ENCODE data around the gene EZR. TPM values are rescaled to one million over a fixed set of nuclear protein-coding genes. Genes with fewer than 3 reads are reported as not detected.

The EZR gene
- total and polyA plus RNA-seq, 9 of the 15 experiments (the other 6 are each of a cell fraction or from before 2014, with no cell fraction given) = 36.5 to 162 (median 104) TPM

DNA sequence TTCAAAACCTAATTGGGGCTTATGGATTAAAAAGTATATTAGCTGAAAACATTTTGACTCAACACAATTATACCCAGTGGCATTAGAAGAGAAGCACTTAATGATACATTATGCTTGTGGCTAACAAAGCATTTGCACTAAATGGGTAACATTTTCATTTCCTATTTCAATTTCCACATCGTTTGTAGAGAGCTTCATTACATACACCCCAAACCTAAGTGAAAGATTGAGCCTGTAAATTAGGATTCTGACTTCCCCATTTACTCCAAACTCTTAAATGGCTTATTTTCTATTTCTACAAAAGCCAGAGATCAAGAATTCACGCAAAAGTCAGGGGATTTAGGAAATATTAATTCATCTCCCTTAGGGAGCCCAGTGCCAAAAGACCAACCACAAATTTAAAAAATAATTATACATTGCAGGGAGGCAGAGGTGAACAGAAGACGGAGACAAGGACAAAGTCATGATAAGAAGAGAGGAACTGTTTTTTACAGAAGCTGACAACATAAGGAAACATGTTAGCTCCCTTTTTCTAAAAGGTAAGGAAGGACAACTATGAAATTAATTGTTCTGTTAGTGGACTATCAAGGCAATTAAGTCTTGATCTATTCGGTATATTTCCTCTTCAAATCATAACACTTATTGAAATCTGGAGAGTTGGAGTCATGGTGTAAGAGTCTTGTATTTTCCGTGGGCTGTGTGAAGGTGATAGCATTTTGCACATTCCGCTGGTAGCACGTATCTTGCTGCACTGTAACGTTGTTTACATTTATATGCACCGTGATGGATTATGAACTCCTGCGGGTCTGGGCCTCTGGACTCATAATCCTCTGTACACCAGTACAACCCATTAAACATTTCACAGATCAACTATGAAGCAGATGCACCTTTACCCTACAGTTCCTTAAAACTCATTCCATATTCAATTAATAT is 24.8 kb upstream of the EZR start:
- Histone ChIP-seq H3K27me3 (ENCODE audit: control insufficient read depth in 2 of 2, insufficient read depth in 2 of 2, low read length in 2 of 2) (no peaks in the 10 kb centered on the region), H3K9ac (ENCODE audit: insufficient read depth in 1 of 2, low read depth in 2 of 2, low read length in 2 of 2) (peak overlapping the region in 1 of 2 experiments; percentile 16; a peak in 2 of 4 replicates), H3K4me2 (ENCODE audit: insufficient read depth, low read length) (peak overlapping the region; percentile 46), H3K9me1 (ENCODE audit: control insufficient read depth, insufficient read depth, low read length) (no peaks in the 10 kb centered on the region), H3K79me2 (ENCODE audit: control insufficient read depth, insufficient read depth, low read length) (no peaks in the 10 kb centered on the region), H2AFZ (ENCODE audit: low read depth, low read length) (peak overlapping the region; percentile 32), H4K20me1 (replicated peaks; ENCODE audit: control insufficient read depth, insufficient read depth, low read length) (no peaks in the 10 kb centered on the region), H3K36me3 (ENCODE audit: control insufficient read depth, insufficient read depth, low read length) (no peaks in the 10 kb centered on the region), H3K27ac (ENCODE audit: extremely low read depth, low read depth, low read length) (peak overlapping the region; percentile 31; the same call in 1 of the 3 replicates), H3K4me3 (no peak overlapping the region), H3K4me1 (replicated peaks in 1 of 2; ENCODE audit: control insufficient read depth in 2 of 2, insufficient read depth in 2 of 2, low read length in 2 of 2) (peaks cover 0 to 12% of the 10 kb centered on the region in 2 experiments; a peak in 3 of 5 replicates), H3K9me3 (replicated peaks; ENCODE audit: control insufficient read depth, insufficient read depth, low read depth, low read length) (no peaks in the 10 kb centered on the region)
- in situ Hi-C loops (cut with MboI) = no loop called here
- FAIRE-seq (peak; percentile 60), ATAC-seq (peak; percentile 80), DNase-seq (ENCODE audit: extremely low read depth in 1 of 4, low spot score in 3 of 4) (peak in 2 of 4 experiments; percentile 35 to 55)
- BruUV-seq (replicated peaks) = no TSS peak
- WGBS (ENCODE audit: insufficient coverage, low coverage, missing lambda C conversion rate) = 4% methylated on average over 10 of the region's 10 CpGs
- intact Hi-C loops (cut with micrococcal nuclease) = no loop called here
- CTCF ChIA-PET (ENCODE audit: low intra/inter-chr PET ratio) = no interaction called here
- POLR2A ChIA-PET = interaction anchor here (0.8 to 2.2 kb wide), 7 partner anchors 8 to 32 kb away, joined by 3 to 8 read pairs (median 4); no protein-coding TSS in a partner anchor
- peak; percentile 38 for TF ChIP-seq RBBP5 (IDR thresholded peaks at IDR 0.05; ENCODE audit: borderline replicate concordance, insufficient read depth, low read length, poor library complexity, severe bottlenecking)
- TF ChIP-seq KDM1A (IDR thresholded peaks at IDR 0.05) = peak; percentile 53 to 80; a peak in 2 of 4 replicates
- 0 out of 2 replicates have a peak, but pooled peaks have one; percentile 34 for TF ChIP-seq CTBP1 (IDR thresholded peaks at IDR 0.05; ENCODE audit: borderline replicate concordance)
- 0 out of 2 replicates have a peak, but pooled peaks have one; percentile 35 for TF ChIP-seq NFATC3 (IDR thresholded peaks at IDR 0.05)
- no peak for TF ChIP-seq POLR3A (IDR thresholded peaks at IDR 0.05; ENCODE audit: borderline replicate concordance, extremely low read depth, insufficient read depth, insufficient read length)
- TF ChIP-seq NR1H2 (CRISPR knock-in tag; IDR thresholded peaks at IDR 0.05) = no peak
- TF ChIP-seq CBFA2T3 (IDR thresholded peaks at IDR 0.05) = peak; percentile 68
- TF ChIP-seq ERF (CRISPR knock-in tag; IDR thresholded peaks at IDR 0.05) = no peak
- peak; percentile 20; the same call in 1 of the 2 replicates for TF ChIP-seq EHMT2 (IDR thresholded peaks at IDR 0.05)
- TF ChIP-seq BCOR (IDR thresholded peaks at IDR 0.05) = 0 out of 2 replicates have a peak, but pooled peaks have one; percentile 10
- 0 out of 2 replicates have a peak, but pooled peaks have one; percentile 36 for TF ChIP-seq SPI1 (IDR thresholded peaks at IDR 0.05; ENCODE audit: borderline replicate concordance, low read depth, low read length)
- TF ChIP-seq, protein P1, sequence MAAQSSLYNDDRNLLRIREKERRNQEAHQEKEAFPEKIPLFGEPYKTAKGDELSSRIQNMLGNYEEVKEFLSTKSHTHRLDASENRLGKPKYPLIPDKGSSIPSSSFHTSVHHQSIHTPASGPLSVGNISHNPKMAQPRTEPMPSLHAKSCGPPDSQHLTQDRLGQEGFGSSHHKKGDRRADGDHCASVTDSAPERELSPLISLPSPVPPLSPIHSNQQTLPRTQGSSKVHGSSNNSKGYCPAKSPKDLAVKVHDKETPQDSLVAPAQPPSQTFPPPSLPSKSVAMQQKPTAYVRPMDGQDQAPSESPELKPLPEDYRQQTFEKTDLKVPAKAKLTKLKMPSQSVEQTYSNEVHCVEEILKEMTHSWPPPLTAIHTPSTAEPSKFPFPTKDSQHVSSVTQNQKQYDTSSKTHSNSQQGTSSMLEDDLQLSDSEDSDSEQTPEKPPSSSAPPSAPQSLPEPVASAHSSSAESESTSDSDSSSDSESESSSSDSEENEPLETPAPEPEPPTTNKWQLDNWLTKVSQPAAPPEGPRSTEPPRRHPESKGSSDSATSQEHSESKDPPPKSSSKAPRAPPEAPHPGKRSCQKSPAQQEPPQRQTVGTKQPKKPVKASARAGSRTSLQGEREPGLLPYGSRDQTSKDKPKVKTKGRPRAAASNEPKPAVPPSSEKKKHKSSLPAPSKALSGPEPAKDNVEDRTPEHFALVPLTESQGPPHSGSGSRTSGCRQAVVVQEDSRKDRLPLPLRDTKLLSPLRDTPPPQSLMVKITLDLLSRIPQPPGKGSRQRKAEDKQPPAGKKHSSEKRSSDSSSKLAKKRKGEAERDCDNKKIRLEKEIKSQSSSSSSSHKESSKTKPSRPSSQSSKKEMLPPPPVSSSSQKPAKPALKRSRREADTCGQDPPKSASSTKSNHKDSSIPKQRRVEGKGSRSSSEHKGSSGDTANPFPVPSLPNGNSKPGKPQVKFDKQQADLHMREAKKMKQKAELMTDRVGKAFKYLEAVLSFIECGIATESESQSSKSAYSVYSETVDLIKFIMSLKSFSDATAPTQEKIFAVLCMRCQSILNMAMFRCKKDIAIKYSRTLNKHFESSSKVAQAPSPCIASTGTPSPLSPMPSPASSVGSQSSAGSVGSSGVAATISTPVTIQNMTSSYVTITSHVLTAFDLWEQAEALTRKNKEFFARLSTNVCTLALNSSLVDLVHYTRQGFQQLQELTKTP (IDR thresholded peaks at IDR 0.05; ENCODE audit: low read depth in 1 of 2, partially characterized antibody in 2 of 2) = peak in 1 of 2 experiments; percentile 47
- peak; percentile 68; the same call in 1 of the 2 replicates for TF ChIP-seq SMARCA4 (IDR thresholded peaks at IDR 0.05)
- peak; percentile 67 for TF ChIP-seq ARID1B (IDR thresholded peaks at IDR 0.05)
- TF ChIP-seq MIER1 (IDR thresholded peaks at IDR 0.05; ENCODE audit: low read depth) = no peak
- peak; percentile 48; the same call in 1 of the 2 replicates for TF ChIP-seq TAL1 (IDR thresholded peaks at IDR 0.05)
- TF ChIP-seq, protein P2, sequence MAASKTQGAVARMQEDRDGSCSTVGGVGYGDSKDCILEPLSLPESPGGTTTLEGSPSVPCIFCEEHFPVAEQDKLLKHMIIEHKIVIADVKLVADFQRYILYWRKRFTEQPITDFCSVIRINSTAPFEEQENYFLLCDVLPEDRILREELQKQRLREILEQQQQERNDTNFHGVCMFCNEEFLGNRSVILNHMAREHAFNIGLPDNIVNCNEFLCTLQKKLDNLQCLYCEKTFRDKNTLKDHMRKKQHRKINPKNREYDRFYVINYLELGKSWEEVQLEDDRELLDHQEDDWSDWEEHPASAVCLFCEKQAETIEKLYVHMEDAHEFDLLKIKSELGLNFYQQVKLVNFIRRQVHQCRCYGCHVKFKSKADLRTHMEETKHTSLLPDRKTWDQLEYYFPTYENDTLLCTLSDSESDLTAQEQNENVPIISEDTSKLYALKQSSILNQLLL (CRISPR knock-in tag; IDR thresholded peaks at IDR 0.05; ENCODE audit: borderline replicate concordance) = no peak
